NCI-H128 (cell line): Measurements from ENCODE around the gene GMFB.
"Not testable (repeated sequence)": the region's sequence is repeated elsewhere in the genome, so short reads cannot be mapped to it uniquely, and the experiment has no call there.

Experiments
- DNase-seq: peaks from one replicate; lab custom pipeline; 2025; ENCODE audit not compliant: unreplicated experiment; lab: John Stamatoyannopoulos, UW

Gene GMFB

GRCh38 chr14:54459106-54459505, 29.7 kb downstream of the GMFB start:
- no peak for DNase-seq

- not testable (repeated sequence) for DNase-seq
Measured at GRCh38 chr14:54458536-54458935, 30.2 kb downstream of the GMFB start.

GRCh38 chr14:54457609-54457996, 31.2 kb downstream of the GMFB start:
- DNase-seq: no peak

- not testable (repeated sequence) for DNase-seq
Measured at GRCh38 chr14:54456820-54457608, 31.8 kb downstream of the GMFB start.

- no peak for DNase-seq
Measured at GRCh38 chr14:54455363-54455762, 33.4 kb downstream of the GMFB start.

- DNase-seq: not testable (repeated sequence)
Measured at GRCh38 chr14:54453990-54454389, 34.8 kb downstream of the GMFB start.

GRCh38 chr14:54453252-54453651, 35.5 kb downstream of the GMFB start:
- DNase-seq: no peak

- no peak for DNase-seq
Measured at GRCh38 chr14:54451961-54452360, 36.8 kb downstream of the GMFB start.

GRCh38 chr14:54451121-54451601, 37.6 kb downstream of the GMFB start:
- DNase-seq: no peak

GRCh38 chr14:54450535-54450934, 38.2 kb downstream of the GMFB start:
- DNase-seq: no peak

GRCh38 chr14:54447231-54447692, 41.5 kb downstream of the GMFB start:
- no peak for DNase-seq

GRCh38 chr14:54446161-54446693, 42.6 kb downstream of the GMFB start:
- DNase-seq: peak; percentile 63

- DNase-seq: no peak
Measured at GRCh38 chr14:54444681-54445080, 44.1 kb downstream of the GMFB start.

- no peak for DNase-seq
Measured at GRCh38 chr14:54443981-54444380, 44.8 kb downstream of the GMFB start.

- DNase-seq: not testable (repeated sequence)
Measured at GRCh38 chr14:54442961-54443360, 45.8 kb downstream of the GMFB start.

GRCh38 chr14:54440873-54441868, 47.6 kb downstream of the GMFB start, which contains the start of gene CNIH1:
TSS of gene CNIH1 (minus strand) at chr14:54441374. CDS start at chr14:54441327, 47 bp downstream.
- DNase-seq: peak; percentile 86

- no peak for DNase-seq
Measured at GRCh38 chr14:54440476-54440872, 48.3 kb downstream of the GMFB start.

- no peak for DNase-seq
Measured at GRCh38 chr14:54440037-54440436, 48.7 kb downstream of the GMFB start.

- no peak for DNase-seq
Measured at GRCh38 chr14:54438703-54439102, 50.1 kb downstream of the GMFB start.

GRCh38 chr14:54437954-54438353, 50.8 kb downstream of the GMFB start:
- DNase-seq: not testable (repeated sequence)

GRCh38 chr14:54435500-54435981, 53.2 kb downstream of the GMFB start:
- DNase-seq: no peak
